Stimulated activated CD8-positive, alpha-beta memory T cell treated with anti-CD3 and anti-CD28 coated beads, Interleukin-4, amount 100 ng/mL, for 1 hour (primary cell): ENCODE results near the gene ZDHHC4.
A peak's percentile ranks its signal among the peaks of the same experiment; 100 is the strongest.
"Not testable (repeated sequence)": the region's sequence is repeated elsewhere in the genome, so short reads cannot be mapped to it uniquely, and the experiment has no call there.

Experiments
- DNase-seq, 2 donors: peaks; one replicate each; pipeline ENCODE4 v3.0.0-alpha.2; 2020; ENCODE audit warnings: low read depth in 2 of 2, low spot score in 1 of 2

Gene ZDHHC4

GRCh38 chr7:6559896-6560295, 17.4 kb upstream of the ZDHHC4 start:
- DNase-seq: no peak

GRCh38 chr7:6562106-6562505, 15.1 kb upstream of the ZDHHC4 start:
- no peak for DNase-seq

- no peak for DNase-seq
Observed at GRCh38 chr7:6563936-6564770, 13.1 kb upstream of the ZDHHC4 start.

- DNase-seq: no peak
Observed at GRCh38 chr7:6565655-6566054, 11.6 kb upstream of the ZDHHC4 start.

- DNase-seq: no peak
Observed at GRCh38 chr7:6567886-6568285, 9.4 kb upstream of the ZDHHC4 start.

GRCh38 chr7:6571160-6571779, 6.0 kb upstream of the ZDHHC4 start:
- no peak for DNase-seq

GRCh38 chr7:6575281-6576023, 1.8 kb upstream of the ZDHHC4 start:
- no peak for DNase-seq

- DNase-seq: no peak
Observed at GRCh38 chr7:6576024-6576866, 1.0 kb upstream of the ZDHHC4 start.

GRCh38 chr7:6576867-6577368, 336 bp upstream of the ZDHHC4 start:
- DNase-seq: not testable (repeated sequence)

- no peak for DNase-seq
Observed at GRCh38 chr7:6578114-6579084, 1.1 kb downstream of the ZDHHC4 start.

- no peak for DNase-seq
Observed at GRCh38 chr7:6579446-6579845, 2.2 kb downstream of the ZDHHC4 start.

- DNase-seq: not testable (repeated sequence)
Observed at GRCh38 chr7:6585746-6586432, 8.6 kb downstream of the ZDHHC4 start.

GRCh38 chr7:6588566-6588965, 11.3 kb downstream of the ZDHHC4 start:
- no peak for DNase-seq

- DNase-seq: no peak
Observed at GRCh38 chr7:6589151-6589828, 12.0 kb downstream of the ZDHHC4 start.

- DNase-seq: peak; percentile 59 to 66
Observed at GRCh38 chr7:6589829-6590644, 12.8 kb downstream of the ZDHHC4 start, which contains the start of gene INTS15. TSS of gene INTS15 (plus strand) at chr7:6590021. CDS start at chr7:6590284, 263 bp downstream.

- no peak for DNase-seq
Observed at GRCh38 chr7:6590645-6591110, 13.4 kb downstream of the ZDHHC4 start.

- DNase-seq: no peak
Observed at GRCh38 chr7:6600093-6600492, 22.8 kb downstream of the ZDHHC4 start.
